K562 (cell line): ENCODE results near the gene TOP3A. TPM values are rescaled to one million over a fixed set of nuclear protein-coding genes. Genes with fewer than 3 reads are reported as not detected.

Experiments
- ATAC-seq: fragments of 200-7000 bp; cut with Tn5 transposase; 3 replicates; pipeline ENCODE4 v1.9.1; 2020; ENCODE audit warnings: moderate library complexity
- BruUV-seq: library from RNA; stranded (reverse); fragments of 400-500 nt; replicated peaks from 2 replicates; lab custom pipeline; 2021; lab: Mats Ljungman, UMichigan
- CTCF ChIA-PET: fragments of 300-600 bp; formaldehyde crosslinking; extraction: SDS; loops from one replicate; lab custom pipeline; 2021; ENCODE audit warnings: low intra/inter-chr PET ratio; lab: Yijun Ruan, JAX
- POLR2A ChIA-PET: fragments of 300-600, 350-650 bp; sonication (Branson Sonifier 250); formaldehyde crosslinking; extraction: SDS; loops from one replicate; lab custom pipeline; 2021; ENCODE audit warnings: antibody characterized with exemption, inconsistent platforms; lab: Yijun Ruan, JAX
- DNase-seq, 4 experiments: peaks; one replicate each; pipeline versions ENCODE4 v3.0.0 to v3.0.0-alpha.2; 2011 to 2018; ENCODE audit warnings: low spot score in 3 of 4, mixed read lengths in 3 of 4; ENCODE audit errors: extremely low read depth in 1 of 4
- FAIRE-seq: peaks from 2 replicates; lab custom pipeline; 2011; peaks lifted over from hg19 to GRCh38; lab: Jason Lieb, UNC
- H2AFZ ChIP-seq: 2 replicates; pipeline ENCODE4 v1.6.0; 2011; ENCODE audit warnings: low read depth, low read length, control low read depth, inconsistent platforms
- H3K27ac ChIP-seq: fragments of 200-600 bp; 3 replicates; pipeline ENCODE4 v1.8.0; 2011; ENCODE audit warnings: low read depth, mild to moderate bottlenecking, control low read depth, inconsistent platforms, low read length, moderate library complexity, mixed read lengths; ENCODE audit errors: extremely low read depth
- H3K27me3 ChIP-seq, 2 experiments: fragments of 300-600 bp in 1 of 2; 2 replicates in 1 of 2; 3 replicates in 1 of 2; pipeline versions ENCODE4 v1.6.0 to v1.8.0; 2011; ENCODE audit warnings: inconsistent platforms in 2 of 2, low read length in 2 of 2, mild to moderate bottlenecking in 1 of 2, mixed read lengths in 1 of 2, moderate library complexity in 1 of 2; ENCODE audit not compliant: control insufficient read depth in 2 of 2, insufficient read depth in 2 of 2
- H3K36me3 ChIP-seq: fragments of 300-600 bp; 3 replicates; pipeline ENCODE4 v1.8.0; 2011; ENCODE audit warnings: mild to moderate bottlenecking, low read length, inconsistent platforms; ENCODE audit not compliant: control insufficient read depth, insufficient read depth
- H3K4me1 ChIP-seq, 2 experiments: fragments of 200-600 bp in 1 of 2; replicated peaks in 1 of 2; 2 replicates in 1 of 2; 3 replicates in 1 of 2; pipeline versions ENCODE4 v1.5.1 to v1.8.0; 2011; ENCODE audit warnings: inconsistent platforms in 2 of 2, low read length in 2 of 2, mild to moderate bottlenecking in 1 of 2, mixed read lengths in 1 of 2, moderate library complexity in 1 of 2; ENCODE audit not compliant: control insufficient read depth in 2 of 2, insufficient read depth in 2 of 2
- H3K4me2 ChIP-seq: 2 replicates; pipeline ENCODE4 v1.6.1; 2011; ENCODE audit warnings: low read length, control low read depth, inconsistent platforms, mixed read lengths; ENCODE audit not compliant: insufficient read depth
- H3K4me3 ChIP-seq: fragments of 200-600 bp; sonication (generic), shearing (Covaris generic); 2 replicates; pipeline ENCODE4 v1.5.1; 2016; ENCODE audit warnings: control low read depth, inconsistent platforms
- H3K79me2 ChIP-seq: fragments of 200-600 bp; 3 replicates; pipeline ENCODE4 v1.8.0; 2011; ENCODE audit warnings: low read length, inconsistent platforms; ENCODE audit not compliant: control insufficient read depth, insufficient read depth
- H3K9ac ChIP-seq, 2 experiments: 2 replicates each; pipeline versions ENCODE4 v1.6.0 to v1.6.1; 2011; ENCODE audit warnings: low read depth in 2 of 2, low read length in 2 of 2, control low read depth in 1 of 2, inconsistent platforms in 1 of 2, mild to moderate bottlenecking in 1 of 2, mixed read lengths in 1 of 2; ENCODE audit not compliant: insufficient read depth in 1 of 2
- H3K9me1 ChIP-seq: one replicate; pipeline ENCODE4 v1.6.0; 2011; ENCODE audit warnings: inconsistent platforms, mild to moderate bottlenecking, low read length, moderate library complexity; ENCODE audit not compliant: control insufficient read depth, insufficient read depth
- H3K9me3 ChIP-seq: replicated peaks from 2 replicates; pipeline ENCODE4 v1.5.1; 2011; ENCODE audit warnings: low read depth, low read length, inconsistent platforms; ENCODE audit not compliant: control insufficient read depth, insufficient read depth
- H4K20me1 ChIP-seq: replicated peaks from 2 replicates; pipeline ENCODE4 v1.6.1; 2011; ENCODE audit warnings: low read length, inconsistent platforms, mixed read lengths; ENCODE audit not compliant: control insufficient read depth, insufficient read depth
- CTBP1 ChIP-seq: fragments of 450-650 bp; IDR thresholded peaks from 2 replicates; pipeline ENCODE4 v1.6.1; 2016; ENCODE audit warnings: borderline replicate concordance
- FOXP4 ChIP-seq: sonication (generic); formaldehyde crosslinking; IDR thresholded peaks from 2 replicates; pipeline ENCODE4 v1.8.0; 2022; ENCODE audit warnings: mild to moderate bottlenecking, missing genetic modification reagents, borderline replicate concordance
- GABPA ChIP-seq: fragments of 200-800 bp; sonication (Bioruptor generic); conservative IDR thresholded peaks from 2 replicates; pipeline ENCODE4 v1.6.1; 2016; ENCODE audit warnings: low read depth, missing genetic modification characterization, missing compliant biosample characterization
- GTF2F1 ChIP-seq: IDR thresholded peaks from 2 replicates; pipeline ENCODE4 v1.6.1; 2011; ENCODE audit warnings: low read depth, low read length, improper control_type of control experiment
- HDAC3 ChIP-seq: fragments of 450-650 bp; IDR thresholded peaks from 2 replicates; pipeline ENCODE4 v1.6.1; 2018; ENCODE audit warnings: borderline replicate concordance, mild to moderate bottlenecking, moderate library complexity; ENCODE audit not compliant: partially characterized antibody
- IRF9 ChIP-seq: fragments of 450-650 bp; IDR thresholded peaks from 2 replicates; pipeline ENCODE4 v1.6.1; 2016; ENCODE audit warnings: missing biosample characterization, missing genetic modification characterization
- MEF2D ChIP-seq: conservative IDR thresholded peaks from 2 replicates; pipeline ENCODE4 v1.6.1; 2016; ENCODE audit warnings: low read depth, missing genetic modification characterization, missing compliant biosample characterization
- SAFB2 ChIP-seq: fragments of 200-400 bp; formaldehyde crosslinking; IDR thresholded peaks from 2 replicates; pipeline ENCODE4 v1.6.1; 2018; ENCODE audit warnings: borderline replicate concordance, low read length, low read depth, moderate library complexity; ENCODE audit not compliant: severe bottlenecking
- SMARCB1 ChIP-seq: IDR thresholded peaks from 2 replicates; pipeline ENCODE4 v1.6.1; 2011; ENCODE audit warnings: improper control_type of control experiment, low read depth; ENCODE audit not compliant: insufficient read length
- SNRNP70 ChIP-seq: fragments of 200-400 bp; formaldehyde crosslinking; optimal IDR thresholded peaks from 2 replicates; pipeline ENCODE3; 2017; ENCODE audit warnings: low read depth, low read length
- TEAD4 ChIP-seq, 2 experiments: sonication (generic) in 1 of 2; formaldehyde crosslinking in 1 of 2; IDR thresholded peaks; 2 replicates each; pipeline versions ENCODE4 v1.6.1 to v1.8.0; 2012 to 2022; ENCODE audit warnings: borderline replicate concordance in 1 of 2, inconsistent platforms in 1 of 2, low read length in 1 of 2, mild to moderate bottlenecking in 1 of 2, missing genetic modification reagents in 1 of 2
- ZNF239 ChIP-seq: fragments of 250-450 bp; sonication (Bioruptor Pico); IDR thresholded peaks from 2 replicates; pipeline ENCODE4 v1.4.0; 2020; ENCODE audit warnings: mild to moderate bottlenecking
- ZNF431 ChIP-seq: sonication (generic); formaldehyde crosslinking; IDR thresholded peaks from 2 replicates; pipeline ENCODE4 v1.8.0; 2022; ENCODE audit warnings: mild to moderate bottlenecking, missing genetic modification reagents
- ZNF551 ChIP-seq: fragments of 250-450 bp; sonication (Bioruptor Pico); IDR thresholded peaks from 2 replicates; pipeline ENCODE4 v1.5.0; 2021; ENCODE audit warnings: mild to moderate bottlenecking, moderate library complexity
- WGBS: fragments of 100-300 bp; shearing (Covaris generic); methylation state at CpG from one replicate; pipeline ENCODE4 v1.1.6; 2016; ENCODE audit warnings: low coverage, mixed read lengths; ENCODE audit not compliant: insufficient coverage; ENCODE audit errors: missing lambda C conversion rate; 5-methylcytosine and 5-hydroxymethylcytosine counted together
- in situ Hi-C: fragments of 300-500 bp; cut with MboI; formaldehyde crosslinking; loops from 4 replicates; pipeline ENCODE4 v1.15.0; 2018; ENCODE audit warnings: inconsistent platforms, mixed read lengths
- intact Hi-C: fragments of 100-400 bp; cut with micrococcal nuclease; formaldehyde crosslinking; loops from 2 replicates; pipeline ENCODE4 v1.14.2; 2022
- polyA plus RNA-seq, 8 experiments: library from polyadenylated mRNA; depleted of rRNA in 4 of 8; stranded (reverse) in 5 of 8; unstranded in 3 of 8; fragments of >200 nt; fragmentation: Nextera tagmentation in 2 of 8; fragmentation: Illumina TruSeq in 1 of 8; extraction: Ambion mirVana in 2 of 8; extraction: Trizol in 1 of 8; gene quantifications; 2 replicates each; pipeline versions ENCODE4 v1.2.1 to v1.2.3, GENCODE V29; 2011 to 2014; ENCODE audit warnings: inconsistent platforms in 1 of 8, missing spikeins in 1 of 8
- total RNA-seq, 7 experiments: library from RNA; depleted of rRNA in 6 of 7; stranded (reverse); fragments of >200 nt in 6 of 7; fragmentation: Illumina TruSeq in 2 of 7; extraction: Trizol in 2 of 7; gene quantifications; 2 replicates each; pipeline versions ENCODE4 v1.2.1 to v1.2.3, GENCODE V29; 2011 to 2021; ENCODE audit warnings: low replicate concordance in 1 of 7

The TOP3A gene
- total and polyA plus RNA-seq, 9 of the 15 experiments (the other 6 are each of a cell fraction or from before 2014, with no cell fraction given) = 5.2 to 49.7 (median 24.7) TPM

GRCh38 chr17:18261659-18262058, 53.1 kb downstream of the TOP3A start:
- intact Hi-C loops (no loop called here), in situ Hi-C loops (no loop called here)
- Histone ChIP-seq H3K9me1 (no peaks in the 10 kb centered on the region), H3K9ac (peak overlapping the region; percentile 72 to 96; a peak in 3 of 4 replicates), H3K36me3 (peaks cover 8% of the 10 kb centered on the region; the same call in 2 of the 3 replicates), H3K4me3 (peak overlapping the region; percentile 62; the same call in 1 of the 2 replicates), H4K20me1 (no peaks in the 10 kb centered on the region), H2AFZ (no peak overlapping the region), H3K27me3 (no peaks in the 10 kb centered on the region), H3K4me1 (peaks cover 18 to 63% of the 10 kb centered on the region in 2 experiments; a peak in 4 of 5 replicates), H3K4me2 (peak overlapping the region; percentile 91; the same call in 1 of the 2 replicates), H3K9me3 (no peaks in the 10 kb centered on the region), H3K79me2 (peaks cover 23% of the 10 kb centered on the region), H3K27ac (no peak overlapping the region)
- no TSS peak for BruUV-seq
- ChIA-PET POLR2A (interaction anchor here (0.5 to 1.0 kb wide), 3 partner anchors 9 to 114 kb away, joined by 3 to 5 read pairs (median 3); no protein-coding TSS in a partner anchor), CTCF (no interaction called here)
- FAIRE-seq = no peak
- TF ChIP-seq ZNF431 (no peak), HDAC3 (no peak), ZNF239 (no peak), IRF9 (tag) (no peak), CTBP1 (no peak), GABPA (tag) (no peak), SAFB2 (no peak), FOXP4 (CRISPR knock-in tag) (no peak), GTF2F1 (no peak), SNRNP70 (no peak), TEAD4 (IDR thresholded peaks at IDR 0.05; ENCODE audit: low read length) (no peak), TEAD4 (CRISPR knock-in tag; IDR thresholded peaks at IDR 0.05; ENCODE audit: borderline replicate concordance) (no peak), ZNF551 (CRISPR knock-in tag) (no peak), SMARCB1 (no peak), MEF2D (no peak)
- no peak for DNase-seq
- ATAC-seq = no peak
- WGBS = 93% methylated on average over 3 of the region's 3 CpGs
